GM23338 (cell line): ENCODE measurements around the gene NBAS.

ENCODE experiments used
- CREB1 ChIP-seq: fragments of 250-450 bp; sonication (Bioruptor Pico); IDR thresholded peaks from 2 replicates; pipeline ENCODE4 v1.5.0; 2020; ENCODE audit warnings: low read depth, mild to moderate bottlenecking, moderate library complexity
- EZH2 ChIP-seq: fragments of 200-600 bp; sonication (generic); IDR thresholded peaks from one replicate; pipeline ENCODE4 v1.8.0; 2017; ENCODE audit warnings: antibody characterized with exemption, mild to moderate bottlenecking, low read depth; ENCODE audit not compliant: unreplicated experiment
- EZH2phosphoT487 ChIP-seq: fragments of 200-600 bp; sonication (generic); IDR thresholded peaks from one replicate; pipeline ENCODE4 v1.8.1; 2018; ENCODE audit warnings: antibody characterized with exemption; ENCODE audit not compliant: unreplicated experiment
- POLR2AphosphoS5 ChIP-seq: IDR thresholded peaks from 2 replicates; pipeline ENCODE4 v1.6.1; 2016; ENCODE audit warnings: antibody characterized with exemption, low read depth
- REST ChIP-seq: IDR thresholded peaks from one replicate; pipeline ENCODE4 v1.6.1; 2018; ENCODE audit warnings: antibody characterized with exemption; ENCODE audit not compliant: unreplicated experiment
- ZNF331 ChIP-seq: fragments of 250-450 bp; sonication (Bioruptor Pico); IDR thresholded peaks from 2 replicates; pipeline ENCODE4 v1.5.0; 2020; ENCODE audit warnings: low read depth, mild to moderate bottlenecking, moderate library complexity
- TF ChIP-seq, protein P1 (sequence below), 2 experiments: fragments of 200-600 bp in 1 of 2; sonication (generic) in 1 of 2; conservative IDR thresholded peaks; 2 replicates each; pipeline versions ENCODE4 v1.5.1 to v1.6.1; 2016 to 2017; ENCODE audit warnings: antibody characterized with exemption in 2 of 2, low read depth in 2 of 2, mild to moderate bottlenecking in 2 of 2, moderate library complexity in 1 of 2

DNA sequence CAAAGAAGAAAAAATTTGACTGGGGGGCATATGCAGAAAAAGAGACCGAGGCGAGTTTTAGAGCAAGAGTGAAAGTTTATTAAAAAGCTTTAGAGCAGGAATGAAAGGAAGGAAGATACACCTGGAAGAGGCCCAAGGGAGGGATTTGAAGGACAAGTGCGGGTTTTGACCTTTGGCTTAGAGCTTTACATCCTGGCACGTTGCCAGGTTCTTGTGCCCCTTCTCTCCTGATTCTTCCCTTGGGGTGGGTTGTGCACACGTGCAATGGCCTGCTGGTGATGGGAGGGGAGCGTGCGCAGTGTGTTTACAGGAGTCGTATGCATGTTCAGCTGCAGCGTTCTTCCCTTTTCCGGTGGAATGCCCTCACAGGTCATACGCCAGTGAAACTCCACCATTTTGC is 208.8 kb downstream of the NBAS start:
- TF ChIP-seq EZH2, result no peak
- no peak for TF ChIP-seq REST
- TF ChIP-seq, protein P1, sequence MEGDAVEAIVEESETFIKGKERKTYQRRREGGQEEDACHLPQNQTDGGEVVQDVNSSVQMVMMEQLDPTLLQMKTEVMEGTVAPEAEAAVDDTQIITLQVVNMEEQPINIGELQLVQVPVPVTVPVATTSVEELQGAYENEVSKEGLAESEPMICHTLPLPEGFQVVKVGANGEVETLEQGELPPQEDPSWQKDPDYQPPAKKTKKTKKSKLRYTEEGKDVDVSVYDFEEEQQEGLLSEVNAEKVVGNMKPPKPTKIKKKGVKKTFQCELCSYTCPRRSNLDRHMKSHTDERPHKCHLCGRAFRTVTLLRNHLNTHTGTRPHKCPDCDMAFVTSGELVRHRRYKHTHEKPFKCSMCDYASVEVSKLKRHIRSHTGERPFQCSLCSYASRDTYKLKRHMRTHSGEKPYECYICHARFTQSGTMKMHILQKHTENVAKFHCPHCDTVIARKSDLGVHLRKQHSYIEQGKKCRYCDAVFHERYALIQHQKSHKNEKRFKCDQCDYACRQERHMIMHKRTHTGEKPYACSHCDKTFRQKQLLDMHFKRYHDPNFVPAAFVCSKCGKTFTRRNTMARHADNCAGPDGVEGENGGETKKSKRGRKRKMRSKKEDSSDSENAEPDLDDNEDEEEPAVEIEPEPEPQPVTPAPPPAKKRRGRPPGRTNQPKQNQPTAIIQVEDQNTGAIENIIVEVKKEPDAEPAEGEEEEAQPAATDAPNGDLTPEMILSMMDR (conservative IDR thresholded peaks at IDR 0.05; ENCODE audit: low read depth in 2 of 2), result no peak
- TF ChIP-seq EZH2phosphoT487, result no peak
- no peak for TF ChIP-seq CREB1 (CRISPR knock-in tag)
- no peak for TF ChIP-seq POLR2AphosphoS5
- no peak for TF ChIP-seq ZNF331 (CRISPR knock-in tag)
